GM18526 (cell line): ENCODE data around the gene SPATS2L.

Experiments used
- POLR2A ChIP-seq: IDR thresholded peaks from 3 replicates; pipeline ENCODE4 v1.6.1; 2011; ENCODE audit not compliant: insufficient read length; ENCODE audit errors: extremely low read depth

SPATS2L gene

GRCh38 chr2:200329798-200330197 lies 23.3 kb downstream of the SPATS2L start:
- no peak for TF ChIP-seq POLR2A

- no peak for TF ChIP-seq POLR2A
Observed at GRCh38 chr2:200330351-200331060, 24.0 kb downstream of the SPATS2L start.

DNA sequence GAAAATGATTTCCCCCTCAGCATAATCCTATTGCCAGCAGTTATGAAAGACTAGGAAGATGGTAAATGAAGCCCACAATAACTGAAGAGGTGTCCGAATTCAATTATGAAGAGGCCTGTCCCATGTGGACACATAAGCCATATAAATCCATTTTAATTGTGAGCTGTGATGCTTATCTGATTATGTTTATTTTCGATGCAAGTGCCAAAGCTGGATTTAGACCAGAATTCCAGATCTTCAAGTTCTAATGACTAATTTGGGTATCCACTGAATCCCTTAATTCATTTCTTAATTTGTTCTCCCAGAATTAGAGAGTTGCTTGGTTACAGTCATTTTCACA lies 24.5 kb downstream of the SPATS2L start:
- no peak for TF ChIP-seq POLR2A

GRCh38 chr2:200335657-200336056 lies 29.2 kb downstream of the SPATS2L start:
- no peak for TF ChIP-seq POLR2A

DNA sequence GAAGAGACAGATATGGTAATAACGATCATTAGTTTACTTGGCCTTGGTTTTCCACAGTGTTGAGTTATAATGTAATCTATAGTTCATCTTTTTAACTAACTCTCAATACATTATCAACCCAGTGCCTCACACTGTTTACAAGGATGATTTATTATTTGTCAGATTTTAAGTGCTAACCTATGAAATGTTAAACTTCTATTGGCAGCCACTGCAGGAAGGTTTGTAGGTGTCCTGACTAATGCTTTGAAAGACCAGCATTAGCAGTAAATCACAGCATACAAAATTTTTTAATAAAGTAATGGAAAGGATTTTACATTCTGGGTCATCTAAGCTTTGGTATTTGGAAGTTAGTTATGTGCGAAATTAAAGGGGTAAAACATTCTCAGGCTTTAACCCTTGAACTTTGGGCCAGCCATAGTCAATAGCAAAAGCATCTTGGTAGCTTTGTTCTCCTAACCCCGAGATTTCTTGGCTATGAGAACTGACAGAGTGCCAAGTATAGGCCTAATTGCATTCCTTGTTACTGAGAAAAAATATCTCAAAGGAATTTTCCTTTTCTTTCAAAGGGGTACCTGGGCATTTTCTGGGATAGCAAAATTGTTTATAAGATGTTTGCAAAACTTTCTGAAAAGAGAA lies 30.6 kb downstream of the SPATS2L start:
- no peak for TF ChIP-seq POLR2A

- TF ChIP-seq POLR2A = no peak
Observed at GRCh38 chr2:200337621-200338020, 31.1 kb downstream of the SPATS2L start.

- TF ChIP-seq POLR2A = no peak
Observed at GRCh38 chr2:200338692-200339091, 32.2 kb downstream of the SPATS2L start.

DNA sequence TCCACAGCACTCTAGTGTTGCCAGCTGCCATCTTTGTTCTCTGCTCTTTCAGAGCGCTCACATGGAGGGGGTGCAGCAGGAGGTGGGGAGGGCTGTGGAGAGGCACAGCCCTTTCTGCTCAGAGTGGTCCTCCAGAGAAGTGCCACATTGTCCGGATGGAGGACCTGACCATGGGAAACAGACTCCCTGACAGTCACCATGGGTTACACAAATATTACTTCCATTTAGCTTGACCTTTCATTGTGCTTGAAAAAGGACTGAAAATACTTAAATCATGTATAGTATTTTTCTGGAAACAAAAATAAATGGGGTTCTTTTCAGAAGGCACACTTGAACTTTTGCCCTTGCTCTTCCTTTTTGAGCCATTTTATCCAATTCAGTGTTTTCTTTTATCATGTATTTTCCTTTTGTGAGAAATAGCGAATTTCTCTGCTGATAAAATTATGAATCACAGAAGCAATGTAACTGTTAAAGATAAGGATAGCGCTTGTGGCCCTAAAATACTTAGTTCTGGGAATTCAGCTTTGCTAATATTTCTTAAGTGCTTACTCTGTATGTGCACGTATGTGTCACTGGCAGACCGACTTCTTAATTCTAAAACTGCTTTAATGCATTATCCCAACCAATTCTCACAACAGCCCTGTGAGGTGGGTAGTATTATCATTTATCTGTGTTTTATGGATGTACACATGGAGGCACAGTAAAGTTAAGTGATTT lies 34.2 kb downstream of the SPATS2L start:
- TF ChIP-seq POLR2A = no peak

DNA sequence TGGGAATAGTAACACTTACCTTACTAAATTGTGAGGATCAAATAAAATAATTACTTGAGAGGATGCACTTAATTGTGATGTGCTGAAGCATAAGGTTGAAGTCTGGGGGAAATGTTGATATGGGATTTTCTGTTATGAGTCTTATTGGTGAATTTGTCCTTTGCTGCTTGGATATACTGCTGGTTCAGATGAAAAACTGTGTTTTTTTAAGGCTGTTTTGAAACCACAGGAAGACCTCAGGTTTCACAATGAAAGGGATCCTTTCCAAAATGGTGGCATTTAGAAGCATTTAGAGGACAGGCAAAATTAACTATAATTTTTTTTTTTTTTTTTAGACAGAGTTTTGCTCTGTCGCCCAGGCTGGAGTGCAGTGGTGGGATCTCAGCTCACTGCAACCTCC lies 34.9 kb downstream of the SPATS2L start:
- no peak for TF ChIP-seq POLR2A

DNA sequence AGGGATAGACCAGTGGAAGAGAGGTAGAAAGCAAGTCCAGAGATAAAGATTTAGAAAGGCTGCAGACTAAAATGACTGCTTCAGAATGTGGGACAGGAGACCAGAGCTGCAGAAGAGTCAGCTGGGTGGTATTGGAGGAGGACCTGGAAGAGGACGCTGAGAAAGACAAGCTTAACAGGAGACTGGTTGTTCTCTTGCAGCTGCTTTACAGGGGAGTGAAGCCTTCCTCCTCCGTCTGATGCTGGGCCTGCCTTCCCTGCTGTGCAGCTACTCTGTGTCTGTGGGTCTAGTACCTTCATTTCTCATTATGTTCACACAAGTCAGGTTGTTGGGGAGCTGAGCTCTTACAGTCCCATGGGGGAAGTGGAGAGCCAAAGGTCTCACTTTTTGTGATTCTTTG lies 35.7 kb downstream of the SPATS2L start:
- TF ChIP-seq POLR2A = no peak

- no peak for TF ChIP-seq POLR2A
Observed at GRCh38 chr2:200342654-200343053, 36.2 kb downstream of the SPATS2L start.

DNA sequence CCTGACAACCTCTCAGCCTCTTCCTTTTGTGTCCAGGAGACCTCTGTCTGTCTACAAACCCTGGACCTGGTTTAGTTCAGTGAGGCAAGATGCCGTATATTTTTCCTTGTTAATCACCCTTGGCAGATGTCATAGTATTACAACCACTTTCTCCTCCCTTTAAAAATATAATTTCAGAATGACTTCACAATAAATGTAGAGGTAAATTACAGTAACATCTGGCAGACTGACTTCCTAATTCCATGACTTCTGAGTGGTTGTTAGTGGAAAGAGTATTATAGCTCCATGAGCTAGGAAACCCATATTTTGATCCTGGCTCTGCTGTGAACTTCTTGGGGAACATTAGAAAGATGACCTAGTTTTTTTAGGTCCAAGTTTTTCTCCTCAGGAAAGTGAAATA lies 39.5 kb downstream of the SPATS2L start:
- no peak for TF ChIP-seq POLR2A

- TF ChIP-seq POLR2A = no peak
Observed at GRCh38 chr2:200347301-200347700, 40.8 kb downstream of the SPATS2L start.

DNA sequence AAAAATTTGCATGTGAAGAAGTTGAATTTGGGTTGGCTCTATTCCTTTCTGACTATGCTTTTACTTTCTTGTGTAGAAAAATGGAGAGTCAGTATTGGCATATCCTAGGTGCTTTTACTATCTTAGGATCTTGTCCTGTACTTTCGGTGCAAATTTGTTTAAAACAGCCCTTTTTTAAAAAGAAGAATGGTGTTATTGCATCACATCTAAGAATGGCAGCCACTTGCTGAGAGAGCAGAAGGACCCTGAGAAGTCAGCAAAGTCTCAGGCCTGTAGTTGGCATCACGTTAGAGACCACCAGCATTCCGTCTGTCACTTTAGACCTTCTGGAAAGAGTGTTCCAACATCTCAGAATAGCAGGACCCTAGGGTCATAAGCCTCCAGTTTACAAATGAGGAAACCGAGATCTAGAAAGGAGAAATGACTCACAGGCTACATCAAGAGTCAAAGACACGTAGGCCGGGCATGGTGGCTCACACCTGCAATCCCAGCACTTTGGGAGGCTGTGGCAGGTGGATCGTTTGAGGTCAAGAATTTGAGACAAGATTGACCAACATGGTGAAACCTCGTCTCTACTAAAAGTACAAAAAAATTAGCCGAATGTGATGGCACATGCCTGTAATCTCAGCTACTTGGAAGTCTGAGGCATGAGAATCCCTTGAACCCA lies 42.5 kb downstream of the SPATS2L start:
- no peak for TF ChIP-seq POLR2A

DNA sequence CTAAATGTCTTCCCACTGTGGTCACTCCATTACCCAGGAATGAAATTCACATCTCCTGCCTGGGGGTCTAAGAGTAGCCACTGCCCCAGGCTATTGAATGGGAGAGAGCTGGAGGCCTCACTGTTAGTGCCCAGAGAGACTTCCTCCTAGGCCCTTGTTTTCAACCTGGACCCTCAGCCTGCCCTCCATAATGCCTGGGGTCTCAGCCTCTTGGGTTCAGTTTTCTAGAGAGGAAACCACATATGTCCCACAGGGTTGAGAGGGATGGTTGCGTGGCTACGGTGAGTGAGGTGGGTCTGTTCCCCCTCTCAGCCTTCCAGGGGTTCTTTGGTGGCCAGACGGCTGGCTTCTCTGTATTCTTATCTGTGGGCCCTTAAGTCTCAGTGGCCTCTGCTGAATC lies 43.4 kb downstream of the SPATS2L start:
- TF ChIP-seq POLR2A = no peak

- no peak for TF ChIP-seq POLR2A
Observed at GRCh38 chr2:200350850-200351285, 44.4 kb downstream of the SPATS2L start.
